Activated CD4-positive, CD25-positive, alpha-beta regulatory T cell treated with anti-CD3 and anti-CD28 coated beads, Interleukin-2, amount 50 U/mL, for 24 hours (primary cell): ENCODE results near the gene METRNL.
"Not testable (repeated sequence)": the region's sequence is repeated elsewhere in the genome, so short reads cannot be mapped to it uniquely, and the experiment has no call there.

ENCODE experiments used
- ATAC-seq, 2 donors: fragments of 150-1000 bp; cut with Tn5 transposase; one replicate each; pipeline ENCODE4 v1.10.0; 2021; ENCODE audit warnings: mild to moderate bottlenecking in 1 of 2, moderate library complexity in 1 of 2

Gene METRNL

DNA sequence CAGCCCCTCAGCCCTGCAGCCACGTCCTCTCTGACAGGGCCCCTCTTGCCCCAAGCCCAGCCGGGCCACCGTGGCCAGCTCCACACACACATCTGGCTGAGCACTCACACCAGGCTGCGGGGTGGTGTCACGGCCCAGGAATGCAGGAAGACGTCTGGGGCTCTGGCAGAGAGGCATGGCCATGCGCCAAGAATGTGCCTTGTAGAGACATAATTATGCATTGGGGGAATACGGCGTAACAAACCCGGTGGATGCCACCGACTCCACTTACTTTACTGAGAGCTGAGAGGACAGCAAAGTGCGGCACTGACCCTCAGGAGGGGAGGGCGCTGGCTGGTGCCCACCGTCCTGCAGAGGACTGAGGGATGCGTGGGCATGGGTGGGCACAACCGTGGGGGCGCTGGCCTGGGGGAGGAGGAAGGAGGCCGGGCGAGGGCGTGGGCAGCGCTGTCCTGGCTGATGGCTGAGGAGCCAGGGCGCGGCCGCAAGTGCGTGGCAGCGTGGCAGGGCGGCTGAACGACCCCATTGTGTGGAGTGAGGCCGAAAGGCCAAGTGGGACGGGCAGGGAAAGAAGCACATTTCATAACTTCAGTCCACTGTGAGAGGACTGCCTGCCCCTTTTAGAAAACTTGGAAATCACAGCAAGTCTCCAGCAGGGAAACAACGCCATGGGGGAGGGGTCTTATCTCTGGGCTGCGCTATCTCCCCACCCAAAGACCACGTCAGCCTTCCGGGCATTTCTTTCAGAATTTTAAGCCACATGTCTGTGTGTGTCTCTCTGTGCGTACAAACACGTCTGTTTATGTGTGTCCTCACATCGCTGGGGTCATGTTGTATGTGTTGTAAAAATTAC is 30.6 kb downstream of the METRNL start:
- no peak for ATAC-seq

DNA sequence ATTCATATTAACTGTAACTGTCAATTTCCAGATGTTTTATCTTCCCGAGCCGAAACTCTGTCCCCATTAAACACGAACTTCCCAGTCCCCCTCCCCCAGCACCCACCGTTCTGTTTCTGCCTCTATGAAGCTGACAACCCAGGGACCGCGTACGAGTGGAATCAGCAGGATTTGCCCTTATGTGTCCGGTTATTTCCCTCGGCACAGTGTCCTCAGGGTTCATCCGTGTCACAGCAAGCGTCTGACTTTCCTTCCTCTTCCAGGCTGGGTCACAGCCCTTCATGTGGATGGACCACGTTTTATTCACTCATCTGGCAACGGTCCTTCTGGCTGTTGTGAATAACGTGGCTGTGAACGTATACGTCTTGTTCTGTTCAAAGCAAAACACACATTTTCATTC is 31.3 kb downstream of the METRNL start:
- ATAC-seq = no peak

DNA sequence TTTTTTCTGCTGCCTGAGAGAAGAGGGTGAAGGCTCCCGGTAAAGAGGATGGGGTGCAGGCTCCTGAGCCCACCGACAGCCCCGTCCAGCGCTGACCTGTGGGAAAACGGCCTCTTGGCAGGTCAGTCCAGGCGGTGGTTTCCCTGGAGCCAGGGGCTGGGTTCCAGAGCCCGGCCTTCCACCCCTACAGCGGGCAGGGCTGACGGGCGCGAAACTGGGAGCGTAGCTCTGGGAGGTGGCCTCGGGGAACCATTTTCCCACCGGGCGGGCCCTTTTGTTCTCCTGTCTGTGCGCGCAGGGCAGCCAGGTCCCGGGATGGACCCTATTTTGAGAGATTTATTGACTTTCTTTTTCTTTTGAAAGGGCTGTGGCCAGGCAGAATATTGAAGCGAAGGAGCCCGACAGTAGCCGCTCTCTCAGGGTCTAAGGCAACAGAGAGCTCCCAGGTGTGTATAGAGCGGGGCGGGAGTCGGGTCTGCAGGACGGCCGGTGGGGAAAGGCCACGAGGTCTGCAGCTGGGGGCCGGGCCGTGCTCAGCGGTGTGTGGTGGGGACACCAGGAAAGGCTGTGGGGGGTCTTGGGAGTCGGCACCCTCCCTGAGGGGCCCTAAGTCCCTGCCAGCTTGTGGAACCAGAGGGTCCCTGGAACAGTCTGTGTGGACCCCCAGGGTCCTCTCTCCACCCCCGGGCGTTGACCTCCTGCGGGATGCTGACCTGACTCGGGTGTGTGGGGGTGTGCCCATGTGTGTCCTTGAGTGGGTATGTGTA is 32.3 kb downstream of the METRNL start:
- no peak for ATAC-seq

DNA sequence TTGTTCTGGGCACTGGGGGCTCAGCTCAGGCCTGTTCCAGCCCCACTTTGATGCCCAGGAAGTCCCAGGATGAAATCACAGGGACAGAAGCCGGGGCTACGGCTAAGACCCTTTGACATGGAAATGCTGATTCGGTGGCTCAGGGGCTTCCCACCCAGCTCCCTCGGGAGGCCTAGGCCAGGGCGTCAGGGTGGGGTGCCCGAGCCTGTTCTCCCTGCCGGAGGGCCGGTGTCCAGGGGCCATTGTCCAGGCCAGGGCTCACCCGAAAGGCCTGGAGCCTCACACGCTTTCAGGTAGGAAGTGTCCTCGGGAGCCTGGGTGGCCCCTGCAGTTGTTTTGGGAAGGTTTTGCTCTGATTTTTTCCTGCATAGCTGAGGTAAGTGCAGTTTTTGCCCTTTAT is 34.0 kb downstream of the METRNL start:
- no peak for ATAC-seq

DNA sequence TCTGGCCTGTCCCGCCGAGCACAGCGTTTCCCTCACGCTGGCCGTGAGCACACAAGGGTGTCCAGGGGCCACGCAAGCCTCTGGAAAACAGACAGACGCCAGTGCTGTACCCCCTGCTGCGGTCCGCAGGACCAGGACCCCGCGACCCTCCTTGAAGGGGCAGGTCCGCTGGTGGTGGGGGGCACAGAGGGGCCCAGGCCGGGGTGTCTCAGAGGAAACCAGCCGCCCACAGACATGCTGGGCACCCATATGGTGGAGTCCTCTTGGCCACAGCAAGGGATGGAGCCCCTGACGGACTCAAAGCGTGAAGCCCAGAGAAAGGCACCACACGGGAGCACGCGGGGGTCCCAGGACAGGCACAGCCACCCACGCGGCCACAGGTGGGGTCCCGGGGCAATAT is 34.4 kb downstream of the METRNL start:
- ATAC-seq = no peak

- ATAC-seq = no peak
These were observed 35.3 kb downstream of the METRNL start for GRCh38 chr17:83114706-83115105.

GRCh38 chr17:83115202-83115651 is 35.8 kb downstream of the METRNL start:
- ATAC-seq = no peak

DNA sequence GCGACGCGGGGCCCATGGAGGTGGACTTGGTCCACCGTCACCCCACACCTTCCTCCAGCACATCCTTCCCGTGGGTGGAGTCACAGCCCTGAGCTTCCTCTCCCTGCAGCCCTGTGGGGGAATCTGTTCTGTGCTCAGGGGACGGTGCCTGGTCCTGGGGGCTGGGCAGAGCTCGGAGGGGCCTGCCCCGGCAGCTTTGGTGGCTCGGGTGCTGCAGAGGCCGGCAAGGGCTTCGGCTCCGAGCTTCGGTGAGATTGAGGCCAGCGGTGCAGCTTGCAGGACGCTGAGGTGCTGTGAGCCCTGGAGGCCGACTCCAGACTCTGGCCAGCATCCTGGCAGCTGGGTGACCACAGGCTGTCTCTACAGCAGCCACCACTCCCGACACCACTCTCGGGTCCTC is 36.4 kb downstream of the METRNL start:
- ATAC-seq = no peak

GRCh38 chr17:83116311-83116771 is 36.9 kb downstream of the METRNL start:
- no peak for ATAC-seq

DNA sequence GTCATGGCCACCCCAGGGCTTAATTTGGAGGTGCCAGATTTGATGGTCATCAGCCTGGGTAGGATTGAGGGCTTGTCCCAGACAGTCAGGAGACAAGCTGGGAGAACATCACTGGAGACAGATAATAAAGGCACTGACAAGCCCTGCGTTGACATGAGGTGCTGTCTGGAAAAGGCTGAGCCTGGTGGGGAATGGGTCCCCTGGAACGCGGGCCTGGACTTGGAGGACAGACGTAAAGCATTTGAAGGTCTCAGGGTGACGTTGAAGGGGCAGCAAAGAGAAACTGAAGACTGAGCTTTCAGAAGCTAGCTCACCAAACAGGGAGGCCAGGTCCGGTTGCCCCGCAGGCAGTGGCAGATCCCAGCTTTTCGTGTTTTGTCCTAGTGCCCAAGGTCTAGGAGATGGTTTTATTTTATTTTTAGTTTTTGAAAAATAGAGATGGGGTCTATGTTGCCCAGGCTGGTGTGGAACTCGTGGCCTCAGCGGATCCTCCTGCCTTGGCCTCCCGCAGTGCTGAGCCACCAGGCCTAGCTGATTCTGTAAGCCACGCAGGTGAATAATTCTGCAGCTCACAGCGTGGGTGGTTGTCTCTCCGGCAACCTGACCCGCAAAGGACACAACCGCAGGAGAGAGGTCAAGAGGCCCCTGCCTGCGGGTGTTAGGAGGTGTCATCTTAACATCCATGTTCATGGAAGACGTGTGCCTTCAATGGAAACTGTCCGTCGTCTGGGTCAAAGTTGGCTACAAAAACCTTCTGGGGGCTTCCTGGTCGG is 37.6 kb downstream of the METRNL start:
- ATAC-seq = no peak

DNA sequence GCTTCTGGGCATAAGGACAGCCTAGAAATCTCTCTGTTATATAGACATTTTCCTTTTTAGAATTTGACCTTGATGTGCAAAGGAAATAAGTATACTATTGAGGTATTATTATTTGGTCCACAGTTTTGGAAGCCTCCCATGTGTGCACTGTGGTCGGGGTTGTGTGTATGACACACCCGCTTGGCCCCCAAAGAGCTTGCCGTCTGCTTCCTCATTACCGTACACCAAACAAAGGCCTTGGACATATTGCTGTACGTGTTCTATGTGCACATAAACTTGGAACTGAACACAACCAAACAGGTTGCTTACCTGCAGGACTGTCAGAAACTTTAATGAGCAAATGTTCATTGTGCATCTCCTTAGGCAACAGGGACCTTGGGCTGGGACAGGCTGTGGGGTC is 38.2 kb downstream of the METRNL start:
- ATAC-seq = no peak

DNA sequence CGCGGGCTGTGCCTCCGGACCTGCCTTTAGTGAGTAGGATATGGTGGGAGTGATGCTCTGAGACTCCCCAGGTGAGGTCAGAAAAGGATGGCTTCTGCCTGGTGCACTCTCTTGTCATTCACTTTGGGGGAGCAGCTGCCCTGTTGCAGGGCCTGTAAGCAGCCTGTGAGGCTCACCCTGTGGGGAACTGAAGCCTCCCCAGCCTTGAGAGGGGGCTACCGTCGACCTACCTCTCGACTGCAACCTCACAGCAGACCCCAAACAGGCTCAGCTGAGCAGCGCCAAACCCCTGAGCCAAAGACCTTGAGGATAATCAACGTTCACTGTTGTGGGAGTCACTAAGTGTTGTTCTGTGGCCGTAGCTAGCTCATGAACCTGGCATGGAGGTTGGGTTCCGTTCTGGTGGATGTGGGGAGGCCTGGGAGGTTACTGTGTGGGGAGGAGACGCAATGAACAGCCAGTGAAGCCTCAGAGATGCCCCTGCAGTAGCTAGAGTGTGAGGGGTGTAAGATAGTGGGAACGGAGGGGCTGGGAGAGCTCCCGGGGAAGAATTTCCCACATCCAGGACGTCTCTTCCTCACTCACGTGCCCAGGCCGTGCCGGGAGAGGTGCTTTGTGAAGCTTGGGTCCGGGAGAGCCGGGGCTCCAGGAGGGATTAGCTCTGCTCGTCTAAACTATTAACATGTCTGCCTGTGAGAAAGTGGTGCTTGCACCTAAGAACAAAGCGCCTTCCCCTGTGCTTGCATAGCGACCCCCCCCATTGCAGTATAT is 38.8 kb downstream of the METRNL start:
- ATAC-seq = no peak

GRCh38 chr17:83119987-83120864 is 40.8 kb downstream of the METRNL start:
- ATAC-seq = peak; percentile 46 to 72

- not testable (repeated sequence) for ATAC-seq
These were observed 42.1 kb downstream of the METRNL start for GRCh38 chr17:83121473-83121872.

- no peak for ATAC-seq
These were observed 42.8 kb downstream of the METRNL start for GRCh38 chr17:83121921-83122820.

GRCh38 chr17:83122834-83123233 is 43.4 kb downstream of the METRNL start:
- ATAC-seq = no peak

DNA sequence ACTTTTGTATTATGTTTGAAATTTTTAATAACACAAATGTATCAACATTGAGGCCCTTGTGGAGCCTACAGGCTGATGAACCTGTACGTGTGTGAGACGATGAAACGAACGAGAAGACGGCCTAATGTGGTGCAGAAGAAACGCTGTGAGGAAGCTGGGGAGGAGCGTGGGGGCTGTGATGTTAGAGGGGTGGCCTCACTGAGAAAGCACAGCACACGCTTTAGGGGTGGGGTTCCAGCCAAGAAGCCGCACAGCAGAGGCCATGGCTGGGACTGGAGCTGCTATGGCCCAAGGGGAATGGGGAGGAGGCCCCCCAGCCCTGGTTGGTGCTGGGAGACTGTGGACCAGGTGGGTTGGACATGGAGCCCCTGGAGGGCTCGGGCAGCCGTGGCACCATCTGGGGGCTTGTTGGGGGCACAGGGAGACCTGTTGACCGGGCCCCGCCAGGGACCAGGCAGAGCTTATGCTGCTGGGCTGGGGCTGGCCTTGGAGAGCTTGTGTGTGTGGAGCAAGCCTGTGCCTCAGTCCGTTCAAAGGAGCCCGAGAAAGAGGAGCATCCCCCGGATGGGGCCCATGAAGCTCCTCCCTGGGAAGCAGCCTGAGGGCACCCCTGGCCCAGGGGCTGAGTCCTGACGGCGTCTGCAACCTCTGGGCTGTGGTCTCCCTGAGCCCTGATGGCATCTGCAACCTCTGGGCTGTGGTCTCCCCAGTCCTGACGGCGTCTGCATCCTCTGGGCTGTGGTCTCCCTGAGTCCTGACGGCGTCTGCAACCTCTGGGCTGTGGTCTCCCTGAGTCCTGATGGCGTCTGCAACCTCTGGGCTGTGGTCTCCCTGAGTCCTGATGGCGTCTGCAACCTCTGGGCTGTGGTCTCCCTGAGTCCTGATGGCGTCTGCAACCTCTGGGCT is 44.7 kb downstream of the METRNL start:
- no peak for ATAC-seq

GRCh38 chr17:83124871-83125514 is 45.6 kb downstream of the METRNL start:
- ATAC-seq = no peak
